Activated B cell treated with CpG ODN at 0.5 μM for 24 hours (primary cell): Measurements from ENCODE around the gene MFAP1. TPM values are rescaled to one million over a fixed set of nuclear protein-coding genes. Genes with fewer than 3 reads are reported as not detected.
"Not testable (repeated sequence)": the region's sequence is repeated elsewhere in the genome, so short reads cannot be mapped to it uniquely, and the experiment has no call there.

Experiments
- ATAC-seq: fragments of 200-7000 bp; cut with Tn5 transposase; one replicate; pipeline ENCODE4 v1.10.0; 2021; ENCODE audit warnings: low read depth, mild to moderate bottlenecking, moderate library complexity
- CTCF ChIA-PET: fragments of 350-600 bp; sonication (Branson Sonifier 250); formaldehyde crosslinking; loops from one replicate; lab custom pipeline; 2021; ENCODE audit warnings: antibody characterized with exemption; lab: Charles Lee
- POLR2A ChIA-PET: fragments of 350-600 bp; sonication (Branson Sonifier 250); formaldehyde crosslinking; loops from one replicate; lab custom pipeline; 2021; ENCODE audit warnings: antibody characterized with exemption; lab: Charles Lee
- DNase-seq: peaks from one replicate; pipeline ENCODE4 v3.0.0; 2022
- H3K27ac Mint-ChIP-seq: one replicate; pipeline ENCODE4 v1.8.0; 2020; ENCODE audit warnings: mixed read lengths
- H3K27me3 Mint-ChIP-seq: one replicate; pipeline ENCODE4 v1.8.0; 2021; ENCODE audit warnings: mixed read lengths
- H3K36me3 Mint-ChIP-seq: one replicate; pipeline ENCODE4 v1.8.0; 2021; ENCODE audit warnings: low read depth, mixed read lengths
- H3K4me1 Mint-ChIP-seq: one replicate; pipeline ENCODE4 v1.8.0; 2021; ENCODE audit warnings: mixed read lengths
- H3K4me3 Mint-ChIP-seq: one replicate; pipeline ENCODE4 v1.8.0; 2020; ENCODE audit warnings: mild to moderate bottlenecking, mixed read lengths
- H3K9me3 Mint-ChIP-seq: one replicate; pipeline ENCODE4 v1.8.0; 2020; ENCODE audit warnings: mixed read lengths
- intact Hi-C: fragments of 100-400 bp; cut with micrococcal nuclease; formaldehyde crosslinking; loops from one replicate; pipeline ENCODE4 v1.15.1; 2024
- total RNA-seq: library from RNA; stranded (reverse); gene quantifications from 2 replicates; pipeline ENCODE4 v1.2.3, GENCODE V29; 2022
- TF ChIP-seq, protein P1 (sequence below): fragments of 200-600 bp; IDR thresholded peaks from one replicate; pipeline ENCODE4 v1.8.0; 2022; ENCODE audit warnings: antibody characterized with exemption, mild to moderate bottlenecking

Gene MFAP1
- total RNA-seq, 1 donor from 2014 or later = 26.1 TPM

GRCh38 chr15:43868406-43868805 lies 43.9 kb upstream of the MFAP1 start:
- H3K27me3 Mint-ChIP-seq = no peaks in the 10 kb centered on the region
- no peak overlapping the region for H3K4me3 Mint-ChIP-seq
- POLR2A ChIA-PET = interaction anchor here (0.8 kb wide), 1 partner anchor 41 kb away, joined by 8 read pairs; no protein-coding TSS in a partner anchor
- ATAC-seq (no peak), DNase-seq (no peak)
- intact Hi-C loops = no loop called here
- H3K36me3 Mint-ChIP-seq = peaks cover 23% of the 10 kb centered on the region
- CTCF ChIA-PET = no interaction called here
- TF ChIP-seq, protein P1, sequence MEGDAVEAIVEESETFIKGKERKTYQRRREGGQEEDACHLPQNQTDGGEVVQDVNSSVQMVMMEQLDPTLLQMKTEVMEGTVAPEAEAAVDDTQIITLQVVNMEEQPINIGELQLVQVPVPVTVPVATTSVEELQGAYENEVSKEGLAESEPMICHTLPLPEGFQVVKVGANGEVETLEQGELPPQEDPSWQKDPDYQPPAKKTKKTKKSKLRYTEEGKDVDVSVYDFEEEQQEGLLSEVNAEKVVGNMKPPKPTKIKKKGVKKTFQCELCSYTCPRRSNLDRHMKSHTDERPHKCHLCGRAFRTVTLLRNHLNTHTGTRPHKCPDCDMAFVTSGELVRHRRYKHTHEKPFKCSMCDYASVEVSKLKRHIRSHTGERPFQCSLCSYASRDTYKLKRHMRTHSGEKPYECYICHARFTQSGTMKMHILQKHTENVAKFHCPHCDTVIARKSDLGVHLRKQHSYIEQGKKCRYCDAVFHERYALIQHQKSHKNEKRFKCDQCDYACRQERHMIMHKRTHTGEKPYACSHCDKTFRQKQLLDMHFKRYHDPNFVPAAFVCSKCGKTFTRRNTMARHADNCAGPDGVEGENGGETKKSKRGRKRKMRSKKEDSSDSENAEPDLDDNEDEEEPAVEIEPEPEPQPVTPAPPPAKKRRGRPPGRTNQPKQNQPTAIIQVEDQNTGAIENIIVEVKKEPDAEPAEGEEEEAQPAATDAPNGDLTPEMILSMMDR = no peak
- H3K9me3 Mint-ChIP-seq = no peaks in the 10 kb centered on the region
- no peak overlapping the region for H3K27ac Mint-ChIP-seq
- peaks cover 3% of the 10 kb centered on the region for H3K4me1 Mint-ChIP-seq

DNA sequence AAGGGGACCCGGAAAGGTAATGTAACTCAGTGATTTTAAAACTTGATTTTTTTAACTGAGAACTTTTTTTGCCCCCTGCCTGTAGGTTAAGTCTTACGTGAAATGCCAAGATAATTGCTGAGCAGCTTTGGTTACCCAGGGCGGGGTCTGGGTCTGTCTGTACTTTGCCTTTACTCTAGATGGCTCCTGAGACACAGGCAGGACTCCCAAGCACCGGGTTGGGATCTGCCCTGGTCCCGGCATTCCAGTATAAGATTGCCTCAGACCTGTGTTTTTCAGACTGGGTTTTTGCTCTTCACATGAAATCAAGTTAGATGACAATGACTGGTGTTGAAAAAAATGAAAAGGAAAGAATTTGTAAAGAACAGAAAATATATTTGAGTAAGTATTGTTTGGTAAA lies 42.6 kb upstream of the MFAP1 start:
- intact Hi-C loops = no loop called here
- peaks cover 24% of the 10 kb centered on the region for H3K36me3 Mint-ChIP-seq
- ChIA-PET CTCF (no interaction called here), POLR2A (no interaction called here)
- H3K9me3 Mint-ChIP-seq = no peaks in the 10 kb centered on the region
- no peak overlapping the region for H3K27ac Mint-ChIP-seq
- DNase-seq (no peak), ATAC-seq (no peak)
- TF ChIP-seq, protein P1 = no peak
- H3K4me1 Mint-ChIP-seq = peaks cover 3% of the 10 kb centered on the region
- H3K27me3 Mint-ChIP-seq = no peaks in the 10 kb centered on the region
- no peak overlapping the region for H3K4me3 Mint-ChIP-seq

GRCh38 chr15:43866636-43867035 lies 42.1 kb upstream of the MFAP1 start:
- H3K4me3 Mint-ChIP-seq, ATAC-seq, H3K9me3 Mint-ChIP-seq, H3K27me3 Mint-ChIP-seq, CTCF ChIA-PET, H3K4me1 Mint-ChIP-seq, POLR2A ChIA-PET, intact Hi-C loops, DNase-seq, H3K27ac Mint-ChIP-seq: not testable (repeated sequence)
- H3K36me3 Mint-ChIP-seq = peaks cover 26% of the 10 kb centered on the region

DNA sequence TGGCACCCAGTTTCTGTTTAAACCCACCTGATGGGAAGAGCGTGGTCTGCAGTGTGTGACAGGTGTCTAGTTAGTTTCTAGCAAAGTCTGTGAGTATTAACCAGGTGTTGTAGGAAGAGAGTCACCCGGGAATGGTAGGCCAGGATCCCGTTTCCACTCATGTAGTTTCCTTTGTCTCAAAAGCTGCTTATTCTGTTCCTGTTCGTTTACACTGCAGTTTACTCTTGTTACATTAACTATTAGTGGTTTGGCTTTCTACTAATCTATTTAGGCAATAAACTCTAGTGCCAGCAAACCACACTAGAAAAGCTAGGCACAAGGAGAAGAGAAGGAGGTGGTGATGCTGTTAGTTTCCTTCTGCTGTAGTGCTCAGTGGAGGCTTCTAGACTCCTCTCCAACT lies 35.1 kb upstream of the MFAP1 start:
- ChIA-PET CTCF (no interaction called here), POLR2A (no interaction called here)
- H3K4me1 Mint-ChIP-seq = no peaks in the 10 kb centered on the region
- intact Hi-C loops = no loop called here
- DNase-seq (no peak), ATAC-seq (no peak)
- TF ChIP-seq, protein P1 = no peak
- no peak overlapping the region for H3K27ac Mint-ChIP-seq
- H3K36me3 Mint-ChIP-seq = peaks cover 40% of the 10 kb centered on the region
- no peak overlapping the region for H3K4me3 Mint-ChIP-seq
- H3K27me3 Mint-ChIP-seq = no peaks in the 10 kb centered on the region
- no peaks in the 10 kb centered on the region for H3K9me3 Mint-ChIP-seq

GRCh38 chr15:43854801-43855200 lies 30.3 kb upstream of the MFAP1 start:
- ChIA-PET CTCF (no interaction called here), POLR2A (no interaction called here)
- no peaks in the 10 kb centered on the region for H3K9me3 Mint-ChIP-seq
- no peak overlapping the region for H3K27ac Mint-ChIP-seq
- no peaks in the 10 kb centered on the region for H3K27me3 Mint-ChIP-seq
- intact Hi-C loops = no loop called here
- peaks cover 48% of the 10 kb centered on the region for H3K36me3 Mint-ChIP-seq
- TF ChIP-seq, protein P1 = no peak
- DNase-seq (no peak), ATAC-seq (no peak)
- H3K4me1 Mint-ChIP-seq = no peaks in the 10 kb centered on the region
- H3K4me3 Mint-ChIP-seq = no peak overlapping the region

DNA sequence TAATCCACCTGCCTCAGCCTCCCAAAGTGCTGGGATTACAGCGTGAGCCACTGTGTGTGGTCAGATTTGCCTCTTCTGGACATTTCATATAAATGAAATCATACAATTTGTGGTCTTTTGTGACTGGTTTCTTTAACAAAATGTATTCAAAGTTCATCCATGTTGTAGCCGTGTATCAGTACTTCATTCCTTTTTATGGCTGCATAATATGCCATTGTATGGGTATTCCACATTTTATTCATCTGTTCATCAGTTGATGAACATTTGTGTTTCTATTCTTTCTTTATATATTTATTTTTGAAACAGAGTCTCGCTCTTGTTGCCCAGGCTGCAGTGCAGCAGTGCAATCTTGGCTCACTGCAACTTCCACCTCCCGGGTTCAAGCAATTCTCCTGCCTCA lies 28.1 kb upstream of the MFAP1 start:
- ATAC-seq (no peak), DNase-seq (no peak)
- ChIA-PET POLR2A (no interaction called here), CTCF (no interaction called here)
- Mint-ChIP-seq H3K27ac (no peak overlapping the region), H3K9me3 (no peaks in the 10 kb centered on the region), H3K36me3 (peaks cover 35% of the 10 kb centered on the region), H3K4me1 (no peaks in the 10 kb centered on the region), H3K27me3 (no peaks in the 10 kb centered on the region), H3K4me3 (no peak overlapping the region)
- TF ChIP-seq, protein P1 = no peak
- intact Hi-C loops = no loop called here
